GM19240 (cell line): Measurements from ENCODE around the gene MTG2.

Experiments used
- DNase-seq: peaks from one replicate; pipeline ENCODE4 v3.0.0; 2011; ENCODE audit warnings: low spot score; ENCODE audit not compliant: insufficient read length

The MTG2 gene

GRCh38 chr20:62179162-62179504, 3.7 kb upstream of the MTG2 start:
- no peak for DNase-seq

- no peak for DNase-seq
These were observed 1.0 kb upstream of the MTG2 start for GRCh38 chr20:62181808-62182207.

GRCh38 chr20:62183426-62184142, 756 bp downstream of the MTG2 start:
- no peak for DNase-seq

GRCh38 chr20:62186096-62186426, 3.2 kb downstream of the MTG2 start:
- no peak for DNase-seq

- no peak for DNase-seq
These were observed 4.3 kb downstream of the MTG2 start for GRCh38 chr20:62186887-62187866.

- no peak for DNase-seq
These were observed 8.0 kb downstream of the MTG2 start for GRCh38 chr20:62190639-62191411.

- DNase-seq = no peak
These were observed 9.1 kb downstream of the MTG2 start for GRCh38 chr20:62191781-62192559.

- no peak for DNase-seq
These were observed 9.8 kb downstream of the MTG2 start for GRCh38 chr20:62192635-62193034.

- DNase-seq = no peak
These were observed 10.5 kb downstream of the MTG2 start for GRCh38 chr20:62193079-62194025.

GRCh38 chr20:62195075-62195405, 12.2 kb downstream of the MTG2 start:
- DNase-seq = no peak

- no peak for DNase-seq
These were observed 12.9 kb downstream of the MTG2 start for GRCh38 chr20:62195736-62196135.

GRCh38 chr20:62196286-62196685, 13.5 kb downstream of the MTG2 start:
- no peak for DNase-seq

GRCh38 chr20:62197311-62197710, 14.5 kb downstream of the MTG2 start:
- DNase-seq = no peak

GRCh38 chr20:62197801-62198200, 15.0 kb downstream of the MTG2 start:
- DNase-seq = no peak

GRCh38 chr20:62198496-62198895, 15.7 kb downstream of the MTG2 start:
- DNase-seq = no peak

GRCh38 chr20:62198931-62199330, 16.1 kb downstream of the MTG2 start:
- DNase-seq = no peak

- no peak for DNase-seq
These were observed 17.8 kb downstream of the MTG2 start for GRCh38 chr20:62200491-62201172.

- no peak for DNase-seq
These were observed 18.6 kb downstream of the MTG2 start for GRCh38 chr20:62201173-62202082.

GRCh38 chr20:62202083-62202395, 19.2 kb downstream of the MTG2 start:
- no peak for DNase-seq
